A673 (cell line): ENCODE results near the gene APBB2. TPM values are rescaled to one million over a fixed set of nuclear protein-coding genes. Genes with fewer than 3 reads are reported as not detected.

ENCODE experiments used
- BruUV-seq: library from RNA; stranded (reverse); fragments of 400-500 nt; replicated peaks from 2 replicates; lab custom pipeline; 2021; lab: Mats Ljungman, UMichigan
- CTCF ChIA-PET: fragments of 300-600 bp; sonication (Branson Sonifier 250); formaldehyde crosslinking; loops from one replicate; lab custom pipeline; 2022; ENCODE audit warnings: antibody characterized with exemption; lab: Charles Lee
- POLR2A ChIA-PET: fragments of 300-600 bp; sonication (Branson Sonifier 250); formaldehyde crosslinking; loops from one replicate; lab custom pipeline; 2022; ENCODE audit warnings: antibody characterized with exemption; ENCODE audit not compliant: low non-redundant PET; lab: Charles Lee
- DNase-seq: peaks from one replicate; pipeline ENCODE4 v3.0.0-alpha.2; 2015; ENCODE audit warnings: low spot score
- H3K27ac ChIP-seq: fragments of 200-600 bp; sonication (generic); 2 replicates; pipeline ENCODE4 v1.5.1; 2016; ENCODE audit warnings: mixed run types, low read depth, mild to moderate bottlenecking, mixed read lengths, antibody characterized with exemption, low read length; ENCODE audit not compliant: poor library complexity, severe bottlenecking
- H3K27me3 ChIP-seq: fragments of 200-600 bp; sonication (generic); replicated peaks from 2 replicates; pipeline ENCODE4 v1.6.1; 2017; ENCODE audit warnings: mixed run types, low read depth, mild to moderate bottlenecking, mixed read lengths, antibody characterized with exemption, low read length; ENCODE audit not compliant: insufficient read depth, poor library complexity
- H3K36me3 ChIP-seq: fragments of 200-600 bp; sonication (generic); 2 replicates; pipeline ENCODE4 v1.6.1; 2016; ENCODE audit warnings: mixed run types, mild to moderate bottlenecking, mixed read lengths, antibody characterized with exemption, low read length; ENCODE audit not compliant: insufficient read depth, poor library complexity, severe bottlenecking
- H3K4me1 ChIP-seq: fragments of 200-600 bp; sonication (generic); 2 replicates; pipeline ENCODE4 v1.6.1; 2017; ENCODE audit warnings: mixed run types, mild to moderate bottlenecking, mixed read lengths, antibody characterized with exemption, low read length; ENCODE audit not compliant: insufficient read depth, poor library complexity, severe bottlenecking
- H3K4me3 ChIP-seq: fragments of 200-600 bp; sonication (generic); 2 replicates; pipeline ENCODE4 v1.5.1; 2016; ENCODE audit warnings: low read depth, mixed run types, mild to moderate bottlenecking, mixed read lengths, low read length; ENCODE audit not compliant: poor library complexity, severe bottlenecking
- H3K9me3 ChIP-seq: fragments of 200-600 bp; sonication (generic); 2 replicates; pipeline ENCODE4 v1.6.1; 2016; ENCODE audit warnings: mixed run types, low read depth, mild to moderate bottlenecking, mixed read lengths, antibody characterized with exemption, low read length; ENCODE audit not compliant: poor library complexity, severe bottlenecking
- CTCF ChIP-seq: fragments of 300-800, 200-600 bp; sonication (generic); conservative IDR thresholded peaks from 2 replicates; pipeline ENCODE4 v1.5.1; 2017; ENCODE audit warnings: low read depth, mild to moderate bottlenecking, antibody characterized with exemption, low read length, moderate library complexity, mixed read lengths
- EZH2 ChIP-seq: fragments of 200-600 bp; sonication (generic); IDR thresholded peaks from 2 replicates; pipeline ENCODE4 v1.6.1; 2017; ENCODE audit warnings: borderline replicate concordance, low read depth, mild to moderate bottlenecking, mixed read lengths, antibody characterized with exemption, low read length; ENCODE audit not compliant: poor library complexity, severe bottlenecking
- intact Hi-C: fragments of 100-400 bp; cut with micrococcal nuclease; formaldehyde crosslinking; loops from one replicate; pipeline ENCODE4 v1.10.0; 2022; ENCODE audit not compliant: unreplicated experiment
- total RNA-seq: library from RNA; stranded (reverse); gene quantifications from 2 replicates; pipeline ENCODE4 v1.2.3, GENCODE V29; 2021

Gene APBB2
- total RNA-seq, 1 experiment from 2014 or later = 10.3 TPM

- Histone ChIP-seq H3K36me3 (no peaks in the 10 kb centered on the region), H3K27ac (no peak overlapping the region), H3K9me3 (no peaks in the 10 kb centered on the region), H3K27me3 (no peaks in the 10 kb centered on the region), H3K4me1 (no peaks in the 10 kb centered on the region), H3K4me3 (no peak overlapping the region)
- no peak for TF ChIP-seq EZH2
- no peak for TF ChIP-seq CTCF
- intact Hi-C loops = no loop called here
- BruUV-seq = no TSS peak
- no peak for DNase-seq
- CTCF ChIA-PET = no interaction called here
- POLR2A ChIA-PET = no interaction called here
Observed at GRCh38 chr4:41080976-41081375, 133.4 kb downstream of the APBB2 start.

GRCh38 chr4:41079881-41080560 lies 134.3 kb downstream of the APBB2 start:
- H3K4me1 ChIP-seq = no peaks in the 10 kb centered on the region
- intact Hi-C loops = no loop called here
- DNase-seq = no peak
- H3K27ac ChIP-seq = no peak overlapping the region
- ChIA-PET POLR2A (no interaction called here), CTCF (no interaction called here)
- no TSS peak for BruUV-seq
- no peaks in the 10 kb centered on the region for H3K36me3 ChIP-seq
- no peak for TF ChIP-seq EZH2
- no peak for TF ChIP-seq CTCF
- H3K4me3 ChIP-seq = no peak overlapping the region
- no peaks in the 10 kb centered on the region for H3K9me3 ChIP-seq
- no peaks in the 10 kb centered on the region for H3K27me3 ChIP-seq

GRCh38 chr4:41077628-41078027 lies 136.7 kb downstream of the APBB2 start:
- ChIA-PET POLR2A (no interaction called here), CTCF (no interaction called here)
- DNase-seq = no peak
- Histone ChIP-seq H3K27me3 (no peaks in the 10 kb centered on the region), H3K4me3 (no peak overlapping the region), H3K9me3 (no peaks in the 10 kb centered on the region), H3K4me1 (no peaks in the 10 kb centered on the region), H3K27ac (no peak overlapping the region), H3K36me3 (no peaks in the 10 kb centered on the region)
- BruUV-seq = no TSS peak
- TF ChIP-seq EZH2 (no peak), CTCF (no peak)
- intact Hi-C loops = no loop called here
